ENCODE measurements around the gene MICAL3.
A peak's percentile ranks its signal among the peaks of the same experiment; 100 is the strongest.

MICAL3 gene

DNA sequence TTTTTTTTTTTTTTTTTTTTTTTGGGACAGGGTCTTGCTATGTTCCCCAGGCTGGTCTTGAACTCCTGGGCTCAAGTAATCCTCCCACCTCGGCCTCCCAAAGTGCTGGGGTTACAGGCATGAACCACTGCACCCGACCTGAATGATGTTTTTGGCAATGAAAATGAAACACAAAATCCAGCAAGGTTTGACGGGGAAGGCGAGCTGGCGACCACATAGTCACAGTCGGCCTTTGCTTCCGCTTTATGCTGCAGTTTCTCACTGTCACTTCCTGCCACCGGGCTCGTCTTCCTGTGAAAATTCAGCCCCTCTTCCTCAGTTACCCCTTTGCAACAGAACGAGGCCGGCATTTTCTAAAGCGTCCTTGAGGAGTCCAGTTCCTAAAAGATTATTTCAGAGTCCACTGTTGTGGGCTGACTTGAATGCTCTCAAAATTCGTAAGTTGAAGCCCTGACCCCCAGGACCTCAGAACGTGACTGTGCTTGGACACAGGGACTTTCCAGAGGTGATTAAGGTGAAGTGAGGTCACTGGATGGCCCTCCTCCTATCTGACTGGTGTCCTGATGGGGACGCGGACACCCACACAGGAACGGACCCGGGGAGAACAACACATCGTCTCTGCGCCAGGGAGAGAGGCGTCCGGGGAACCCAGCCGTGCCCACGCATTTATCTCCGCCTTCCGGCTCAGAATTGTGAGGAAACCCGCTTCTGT, 247.2 kb downstream of the MICAL3 start:
- Histone ChIP-seq H3K4me3 (ENCODE audit: insufficient read depth, low read depth, low read length) (no peak overlapping the region), H3K27ac (ENCODE audit: insufficient read depth, low read depth, low read length, poor library complexity, severe bottlenecking) (no peak overlapping the region), H3K9me3 (ENCODE audit: control insufficient read depth, low read length) (no peaks in the 10 kb centered on the region), H3K36me3 (ENCODE audit: control insufficient read depth, insufficient read depth, low read length) (no peaks in the 10 kb centered on the region), H3K27me3 (ENCODE audit: control insufficient read depth, insufficient read depth, low read length, poor library complexity, severe bottlenecking) (no peaks in the 10 kb centered on the region), H3K4me1 (ENCODE audit: control insufficient read depth, insufficient read depth, low read length) (peaks cover 16% of the 10 kb centered on the region)
- 91 to 92% methylated on average over 27 of the region's 27 CpGs for WGBS, 2 experiments

DNA sequence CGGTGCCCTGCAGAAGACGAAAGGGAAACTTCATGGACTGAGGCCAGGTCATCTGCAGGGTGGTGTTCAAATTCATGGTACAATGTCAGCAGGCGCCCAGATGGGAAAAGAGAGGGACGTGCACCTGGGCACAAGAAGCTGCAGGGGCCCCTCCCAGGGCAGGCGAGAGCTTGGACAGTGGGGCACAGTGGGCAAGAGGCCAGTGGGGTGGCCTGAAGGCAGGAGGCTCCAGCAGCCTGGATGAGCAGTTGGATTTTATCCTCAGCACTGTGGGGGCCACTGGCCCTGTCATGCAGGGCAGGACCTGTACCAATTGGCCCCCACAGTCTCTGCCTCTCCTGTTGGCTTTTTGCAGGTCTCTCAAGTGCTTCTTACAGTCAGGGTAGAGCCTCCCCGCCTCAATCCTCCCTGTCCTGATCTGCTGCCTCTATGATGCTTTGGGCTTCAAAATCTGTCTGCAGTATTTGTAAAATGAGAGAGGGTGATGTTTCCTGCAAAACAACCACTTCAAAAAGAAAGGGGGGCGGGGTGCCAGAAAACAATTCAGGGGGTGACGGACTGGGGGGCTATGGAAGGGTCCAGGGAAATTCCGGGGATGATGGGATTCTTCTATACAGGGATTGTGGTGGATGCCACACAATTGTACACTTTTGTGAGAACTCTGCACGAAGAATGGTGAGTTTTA, 248.4 kb downstream of the MICAL3 start:
- WGBS, 2 experiments = 94 to 95% methylated on average over 9 of the region's 10 CpGs
- H3K9me3 ChIP-seq (ENCODE audit: control insufficient read depth, low read length) = no peaks in the 10 kb centered on the region

DNA sequence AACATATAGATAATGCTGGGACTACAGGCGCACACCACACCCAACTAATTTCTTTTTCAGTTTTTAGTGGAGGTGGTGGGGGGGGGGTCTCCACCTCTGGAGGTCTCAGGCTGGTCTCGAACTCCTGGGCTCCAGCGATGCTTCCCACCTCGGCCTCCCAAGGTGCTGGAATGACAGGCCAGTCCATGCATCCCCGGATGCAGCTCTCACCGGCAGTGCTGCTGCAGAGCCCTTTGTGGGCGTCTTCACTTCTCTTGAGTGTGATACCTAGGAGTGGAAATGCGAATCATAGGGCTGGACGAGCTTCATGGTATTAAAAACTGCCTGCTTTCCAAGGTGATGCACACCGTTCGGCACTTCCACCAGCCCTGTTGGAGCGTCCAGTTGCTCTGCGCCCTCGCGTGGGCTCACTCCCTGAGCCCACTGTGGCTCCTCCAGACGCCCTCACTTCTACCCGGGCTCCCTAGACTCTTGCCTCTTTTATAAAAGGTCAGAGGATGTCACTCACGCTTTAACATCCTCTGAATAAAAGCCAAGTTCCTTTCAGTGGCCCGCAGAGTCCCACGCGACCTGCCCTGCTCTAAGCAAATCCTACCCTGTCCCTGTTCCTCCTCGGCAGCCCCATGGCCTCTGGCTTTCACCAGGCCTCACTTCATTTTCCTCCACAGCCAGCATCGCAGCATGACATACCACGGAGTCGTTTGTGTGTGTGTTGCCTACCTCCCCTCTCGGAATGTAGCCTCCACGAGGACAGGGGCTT, 249.3 kb downstream of the MICAL3 start:
- Histone ChIP-seq H3K4me1 (ENCODE audit: control insufficient read depth, insufficient read depth, low read length) (peaks cover 12% of the 10 kb centered on the region), H3K27ac (ENCODE audit: insufficient read depth, low read depth, low read length, poor library complexity, severe bottlenecking) (no peak overlapping the region), H3K36me3 (ENCODE audit: control insufficient read depth, insufficient read depth, low read length) (no peaks in the 10 kb centered on the region), H3K27me3 (ENCODE audit: control insufficient read depth, insufficient read depth, low read length, poor library complexity, severe bottlenecking) (no peaks in the 10 kb centered on the region), H3K9me3 (ENCODE audit: control insufficient read depth, low read length) (no peaks in the 10 kb centered on the region), H3K4me3 (ENCODE audit: insufficient read depth, low read depth, low read length) (peak overlapping the region; percentile 56)
- 75 to 76% methylated on average over 26 to 27 of the region's 27 CpGs for WGBS, 2 experiments

More for the DNA sequence above, 248.4 kb downstream of the MICAL3 start:
- H3K27me3 ChIP-seq (ENCODE audit: control insufficient read depth, insufficient read depth, low read length, poor library complexity, severe bottlenecking) = no peaks in the 10 kb centered on the region
- H3K4me3 ChIP-seq (ENCODE audit: insufficient read depth, low read depth, low read length) = no peak overlapping the region
- peaks cover 13% of the 10 kb centered on the region for H3K4me1 ChIP-seq (ENCODE audit: control insufficient read depth, insufficient read depth, low read length)
- H3K27ac ChIP-seq (ENCODE audit: insufficient read depth, low read depth, low read length, poor library complexity, severe bottlenecking) = no peak overlapping the region
- no peaks in the 10 kb centered on the region for H3K36me3 ChIP-seq (ENCODE audit: control insufficient read depth, insufficient read depth, low read length)

DNA sequence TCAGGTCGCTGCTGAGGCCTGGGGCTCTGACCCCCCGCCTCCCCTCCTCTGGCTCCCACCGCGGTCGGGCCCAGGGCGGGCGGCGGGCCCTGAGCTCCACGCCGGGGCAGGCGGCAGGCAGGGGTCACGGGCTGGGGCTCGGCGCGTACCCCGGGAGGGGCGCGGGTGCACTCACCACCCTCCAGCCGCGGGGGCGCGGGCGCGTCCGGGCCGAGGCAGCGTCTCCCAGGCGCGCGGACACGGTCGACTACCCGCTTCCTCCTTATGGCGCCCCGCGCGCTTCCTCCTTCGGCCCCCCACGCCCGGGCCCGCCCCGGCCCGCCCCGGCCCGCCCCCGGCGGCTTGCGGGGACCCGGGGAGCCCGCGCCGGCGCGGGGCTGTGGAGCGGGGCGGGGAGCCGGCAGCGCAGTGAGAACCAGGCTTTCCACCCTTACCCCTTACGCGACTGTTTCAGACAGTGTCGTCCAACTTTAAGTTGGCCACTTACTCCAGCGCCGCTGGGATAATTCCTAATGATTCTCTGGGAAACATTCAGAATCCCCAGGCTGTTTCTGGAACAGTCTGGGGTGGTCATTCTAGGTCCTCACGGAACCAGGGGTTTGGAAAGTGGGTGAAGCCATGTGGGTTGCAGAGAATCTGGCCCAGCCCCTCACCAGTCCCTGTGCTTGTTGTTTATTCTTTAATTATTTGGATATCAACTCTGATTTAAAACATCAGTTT, 250.0 kb downstream of the MICAL3 start, which contains the start of gene BID:
BID (minus strand) TSS at position 264 of the 720 bp plus-strand sequence. CDS start 24,353 bp downstream, outside the sequence.
- peak within 1 kb of the TSS; percentile 56 for H3K4me3 ChIP-seq (ENCODE audit: insufficient read depth, low read depth, low read length)
- peaks cover 12% of the 10 kb centered on the region for H3K4me1 ChIP-seq (ENCODE audit: control insufficient read depth, insufficient read depth, low read length)
- WGBS, 2 experiments = 1% methylated on average over 64 of the region's 64 CpGs
- no peaks in the 10 kb centered on the region for H3K9me3 ChIP-seq (ENCODE audit: control insufficient read depth, low read length)
- H3K27ac ChIP-seq (ENCODE audit: insufficient read depth, low read depth, low read length, poor library complexity, severe bottlenecking) = peak within 1 kb of the TSS; percentile 84
- no peaks in the 10 kb centered on the region for H3K27me3 ChIP-seq (ENCODE audit: control insufficient read depth, insufficient read depth, low read length, poor library complexity, severe bottlenecking)
- H3K36me3 ChIP-seq (ENCODE audit: control insufficient read depth, insufficient read depth, low read length) = no peaks in the 10 kb centered on the region

DNA sequence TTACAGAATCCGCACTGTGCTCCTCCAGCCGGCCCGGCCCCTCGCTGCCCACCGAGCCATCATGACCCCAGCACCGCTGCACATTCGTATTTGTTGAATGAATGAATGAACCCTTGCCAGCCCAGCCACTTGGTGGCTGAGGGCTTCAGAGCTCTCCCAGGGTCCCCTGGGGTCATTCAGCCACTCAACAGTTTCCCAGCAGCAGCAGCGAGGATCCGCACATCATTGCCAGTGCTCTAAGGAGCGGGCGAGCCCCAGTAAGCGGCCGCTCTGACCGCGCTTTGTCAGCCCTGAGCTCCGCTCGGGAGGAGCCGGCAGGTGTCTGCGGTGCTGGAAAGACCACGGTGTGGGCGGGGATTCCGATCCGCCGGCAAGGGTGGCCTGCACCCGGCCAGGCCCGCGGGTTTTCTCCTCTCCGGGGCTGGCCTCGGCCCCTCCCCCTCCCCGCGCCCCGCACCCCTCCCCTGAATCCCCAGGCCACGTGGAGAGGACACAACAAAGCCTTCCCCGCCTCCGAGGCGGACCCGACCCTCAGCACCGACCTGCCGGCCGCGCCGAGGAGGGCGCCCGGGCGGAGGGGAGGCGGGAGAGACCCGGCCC, 250.7 kb downstream of the MICAL3 start:
- Histone ChIP-seq H3K27ac (ENCODE audit: insufficient read depth, low read depth, low read length, poor library complexity, severe bottlenecking) (peak overlapping the region; percentile 84), H3K4me3 (ENCODE audit: insufficient read depth, low read depth, low read length) (peak overlapping the region; percentile 56), H3K4me1 (ENCODE audit: control insufficient read depth, insufficient read depth, low read length) (peaks cover 12% of the 10 kb centered on the region), H3K9me3 (ENCODE audit: control insufficient read depth, low read length) (no peaks in the 10 kb centered on the region), H3K27me3 (ENCODE audit: control insufficient read depth, insufficient read depth, low read length, poor library complexity, severe bottlenecking) (no peaks in the 10 kb centered on the region), H3K36me3 (ENCODE audit: control insufficient read depth, insufficient read depth, low read length) (no peaks in the 10 kb centered on the region)
- 1% methylated on average over 46 of the region's 47 CpGs for WGBS, 2 experiments

DNA sequence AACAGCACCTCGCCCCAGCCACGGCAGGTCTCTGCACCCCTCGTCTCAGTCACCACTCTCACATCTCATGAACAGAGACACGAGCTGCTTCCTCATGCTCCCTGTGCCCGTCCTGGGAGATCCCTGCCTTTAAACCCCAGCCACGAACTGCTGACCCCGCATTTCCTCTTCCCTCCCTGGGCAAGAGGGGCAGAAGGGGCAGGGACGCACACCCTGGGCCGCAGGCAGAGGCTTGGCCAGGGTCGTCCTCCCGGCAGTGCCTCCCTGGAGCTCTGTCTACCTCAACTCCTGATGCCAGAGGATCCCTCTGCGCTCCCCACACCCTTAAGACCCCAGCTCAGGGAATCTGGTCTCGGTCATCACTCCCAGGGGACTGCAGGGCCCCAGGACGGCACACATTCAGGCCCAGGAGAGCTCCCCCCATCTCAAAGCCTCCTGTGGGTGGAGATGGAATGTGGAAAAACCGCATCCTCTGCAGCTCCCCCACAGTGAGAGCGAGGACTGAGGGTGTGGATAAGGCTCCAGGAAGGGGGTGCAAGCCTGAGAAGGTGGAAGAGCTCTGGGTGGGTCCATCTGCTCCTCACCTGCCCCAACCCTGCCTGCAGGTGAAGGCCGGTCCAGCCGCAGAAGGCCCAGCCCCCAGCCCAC, 251.3 kb downstream of the MICAL3 start:
- Histone ChIP-seq H3K27me3 (ENCODE audit: control insufficient read depth, insufficient read depth, low read length, poor library complexity, severe bottlenecking) (no peaks in the 10 kb centered on the region), H3K4me3 (ENCODE audit: insufficient read depth, low read depth, low read length) (peak overlapping the region; percentile 56), H3K4me1 (ENCODE audit: control insufficient read depth, insufficient read depth, low read length) (peaks cover 12% of the 10 kb centered on the region), H3K36me3 (ENCODE audit: control insufficient read depth, insufficient read depth, low read length) (no peaks in the 10 kb centered on the region), H3K9me3 (ENCODE audit: control insufficient read depth, low read length) (no peaks in the 10 kb centered on the region), H3K27ac (ENCODE audit: insufficient read depth, low read depth, low read length, poor library complexity, severe bottlenecking) (peak overlapping the region; percentile 84)
- 54 to 55% methylated on average over 17 to 18 of the region's 18 CpGs for WGBS, 2 experiments

DNA sequence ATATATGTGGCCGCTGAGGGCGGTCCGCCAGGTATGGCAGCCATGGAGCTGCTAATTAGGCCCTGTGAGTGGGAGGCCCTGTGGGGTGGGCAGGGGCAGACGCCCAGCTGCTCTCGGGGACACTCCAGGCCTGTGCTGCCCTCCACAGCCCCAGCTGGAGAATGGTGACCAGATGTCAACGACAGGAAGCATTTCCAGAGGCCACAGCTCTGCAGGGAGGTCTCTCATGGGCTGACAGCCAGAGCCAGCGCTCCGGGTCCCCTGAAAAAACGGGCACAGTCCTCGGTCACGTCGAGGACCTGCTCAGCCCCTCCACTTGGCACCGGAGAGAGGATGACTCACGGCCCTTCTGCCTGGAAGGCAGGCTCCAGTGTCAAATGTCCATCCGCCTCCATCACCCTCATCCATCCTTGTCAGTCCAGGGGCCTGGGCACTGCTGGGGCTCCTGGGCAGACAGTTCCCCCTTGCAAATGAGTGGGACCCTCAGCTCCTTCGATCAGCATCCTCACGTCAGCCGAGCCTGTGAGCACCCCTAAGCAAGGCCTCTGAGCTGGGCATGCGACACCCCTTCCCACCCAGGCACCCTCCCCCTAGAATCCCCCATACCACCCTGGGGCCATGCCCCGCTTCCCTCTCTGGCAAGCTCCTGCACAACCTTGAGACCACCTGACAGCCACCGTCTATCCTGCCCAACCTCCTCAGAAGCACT, 252.0 kb downstream of the MICAL3 start:
- no peaks in the 10 kb centered on the region for H3K27me3 ChIP-seq (ENCODE audit: control insufficient read depth, insufficient read depth, low read length, poor library complexity, severe bottlenecking)
- no peaks in the 10 kb centered on the region for H3K9me3 ChIP-seq (ENCODE audit: control insufficient read depth, low read length)
- H3K36me3 ChIP-seq (ENCODE audit: control insufficient read depth, insufficient read depth, low read length) = no peaks in the 10 kb centered on the region
- no peak overlapping the region for H3K27ac ChIP-seq (ENCODE audit: insufficient read depth, low read depth, low read length, poor library complexity, severe bottlenecking)
- H3K4me3 ChIP-seq (ENCODE audit: insufficient read depth, low read depth, low read length) = no peak overlapping the region
- WGBS, 2 experiments = 87 to 88% methylated on average over 21 of the region's 21 CpGs
- peaks cover 12% of the 10 kb centered on the region for H3K4me1 ChIP-seq (ENCODE audit: control insufficient read depth, insufficient read depth, low read length)

DNA sequence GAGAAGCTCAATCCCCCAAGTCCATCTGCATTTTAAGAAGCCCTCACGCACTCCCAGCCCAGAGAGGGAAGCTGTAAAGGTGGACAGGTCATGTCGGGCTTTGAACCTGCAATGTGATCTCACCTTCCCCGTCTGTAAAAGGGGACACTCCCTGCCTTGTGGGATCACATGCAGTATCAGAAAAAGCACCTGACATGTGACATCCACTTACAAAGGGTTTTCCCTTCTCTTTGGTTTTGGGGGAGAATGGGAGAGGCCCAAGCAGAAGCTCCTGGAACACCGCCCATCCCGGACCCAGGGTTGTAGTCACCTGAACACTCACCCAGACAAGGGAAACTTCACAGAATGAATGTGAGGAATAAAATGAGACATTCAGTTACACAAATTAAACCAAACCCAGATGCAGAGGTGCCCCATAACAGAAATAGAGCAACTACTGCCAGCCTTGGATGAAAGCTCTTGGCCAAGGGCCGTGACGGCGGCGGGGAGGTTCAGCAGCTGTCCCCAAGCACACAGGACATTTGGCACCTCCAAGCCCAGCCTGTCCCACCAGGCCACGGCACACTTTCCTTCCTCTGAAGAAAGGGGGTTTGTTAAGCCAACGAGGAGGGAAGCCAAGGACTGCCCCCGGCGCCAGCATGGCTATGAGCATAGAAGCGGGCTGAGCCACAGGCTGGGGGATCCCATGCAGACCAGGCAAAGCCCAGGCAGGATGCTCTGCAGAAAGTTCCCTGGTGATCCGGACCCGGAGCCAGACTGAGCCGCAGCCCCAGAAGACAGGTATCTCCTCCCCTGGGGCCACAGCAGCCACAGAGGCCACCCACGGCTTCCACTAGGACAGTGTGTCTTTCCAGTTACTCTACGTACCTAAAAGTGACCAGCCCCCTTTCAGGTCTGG, 253.9 kb downstream of the MICAL3 start:
- H3K4me1 ChIP-seq (ENCODE audit: control insufficient read depth, insufficient read depth, low read length) = peaks cover 12% of the 10 kb centered on the region
- no peak overlapping the region for H3K4me3 ChIP-seq (ENCODE audit: insufficient read depth, low read depth, low read length)
- no peaks in the 10 kb centered on the region for H3K9me3 ChIP-seq (ENCODE audit: control insufficient read depth, low read length)
- H3K27me3 ChIP-seq (ENCODE audit: control insufficient read depth, insufficient read depth, low read length, poor library complexity, severe bottlenecking) = no peaks in the 10 kb centered on the region
- no peak overlapping the region for H3K27ac ChIP-seq (ENCODE audit: insufficient read depth, low read depth, low read length, poor library complexity, severe bottlenecking)
- WGBS, 2 experiments = 93 to 96% methylated on average over 18 to 19 of the region's 19 CpGs
- H3K36me3 ChIP-seq (ENCODE audit: control insufficient read depth, insufficient read depth, low read length) = no peaks in the 10 kb centered on the region
